ENCODE data around the gene HSD17B14. TPM values are rescaled to one million over a fixed set of nuclear protein-coding genes. Genes with fewer than 3 reads are reported as not detected.
A peak's percentile ranks its signal among the peaks of the same experiment; 100 is the strongest.

The HSD17B14 gene
- total and polyA plus RNA-seq, 9 of the 15 experiments (the other 6 are each of a cell fraction or from before 2014, with no cell fraction given) = 0.16 TPM; not detected in 8

DNA sequence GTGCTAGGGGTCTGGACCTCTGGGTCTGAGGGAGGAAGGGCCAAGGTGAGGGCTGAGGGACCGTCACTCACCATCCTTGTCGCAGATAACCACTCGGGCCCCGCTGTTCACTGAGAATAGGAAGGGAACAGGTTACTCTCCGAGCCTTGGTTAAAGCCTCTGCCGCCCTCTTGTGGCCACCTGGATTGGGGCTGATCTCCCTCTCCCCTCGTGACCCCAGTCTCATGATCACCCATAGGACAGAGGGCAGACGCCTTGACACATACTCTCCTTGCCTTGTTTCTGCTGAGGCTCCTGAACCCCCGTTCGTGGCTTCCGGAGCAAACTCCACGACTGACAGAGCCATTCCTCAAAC is 580 bp downstream of the HSD17B14 start (continued):
- TF ChIP-seq, protein P1, sequence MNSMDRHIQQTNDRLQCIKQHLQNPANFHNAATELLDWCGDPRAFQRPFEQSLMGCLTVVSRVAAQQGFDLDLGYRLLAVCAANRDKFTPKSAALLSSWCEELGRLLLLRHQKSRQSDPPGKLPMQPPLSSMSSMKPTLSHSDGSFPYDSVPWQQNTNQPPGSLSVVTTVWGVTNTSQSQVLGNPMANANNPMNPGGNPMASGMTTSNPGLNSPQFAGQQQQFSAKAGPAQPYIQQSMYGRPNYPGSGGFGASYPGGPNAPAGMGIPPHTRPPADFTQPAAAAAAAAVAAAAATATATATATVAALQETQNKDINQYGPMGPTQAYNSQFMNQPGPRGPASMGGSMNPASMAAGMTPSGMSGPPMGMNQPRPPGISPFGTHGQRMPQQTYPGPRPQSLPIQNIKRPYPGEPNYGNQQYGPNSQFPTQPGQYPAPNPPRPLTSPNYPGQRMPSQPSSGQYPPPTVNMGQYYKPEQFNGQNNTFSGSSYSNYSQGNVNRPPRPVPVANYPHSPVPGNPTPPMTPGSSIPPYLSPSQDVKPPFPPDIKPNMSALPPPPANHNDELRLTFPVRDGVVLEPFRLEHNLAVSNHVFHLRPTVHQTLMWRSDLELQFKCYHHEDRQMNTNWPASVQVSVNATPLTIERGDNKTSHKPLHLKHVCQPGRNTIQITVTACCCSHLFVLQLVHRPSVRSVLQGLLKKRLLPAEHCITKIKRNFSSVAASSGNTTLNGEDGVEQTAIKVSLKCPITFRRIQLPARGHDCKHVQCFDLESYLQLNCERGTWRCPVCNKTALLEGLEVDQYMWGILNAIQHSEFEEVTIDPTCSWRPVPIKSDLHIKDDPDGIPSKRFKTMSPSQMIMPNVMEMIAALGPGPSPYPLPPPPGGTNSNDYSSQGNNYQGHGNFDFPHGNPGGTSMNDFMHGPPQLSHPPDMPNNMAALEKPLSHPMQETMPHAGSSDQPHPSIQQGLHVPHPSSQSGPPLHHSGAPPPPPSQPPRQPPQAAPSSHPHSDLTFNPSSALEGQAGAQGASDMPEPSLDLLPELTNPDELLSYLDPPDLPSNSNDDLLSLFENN (IDR thresholded peaks at IDR 0.05; ENCODE audit: low read depth in 2 of 2, low read length in 2 of 2) = no peak
- TF ChIP-seq ZNF311 (CRISPR knock-in tag; IDR thresholded peaks at IDR 0.05) (no peak), GABPA (tag; conservative IDR thresholded peaks at IDR 0.05; ENCODE audit: low read depth) (no peak), CXXC5 (CRISPR knock-in tag; IDR thresholded peaks at IDR 0.05) (peak; percentile 64), EHMT2 (IDR thresholded peaks at IDR 0.05) (no peak), RBM14 (IDR thresholded peaks at IDR 0.05; ENCODE audit: borderline replicate concordance, insufficient read depth, low read depth, low read length) (no peak), ELF4 (CRISPR knock-in tag; IDR thresholded peaks at IDR 0.05) (no peak)
- TF ChIP-seq, protein P2, sequence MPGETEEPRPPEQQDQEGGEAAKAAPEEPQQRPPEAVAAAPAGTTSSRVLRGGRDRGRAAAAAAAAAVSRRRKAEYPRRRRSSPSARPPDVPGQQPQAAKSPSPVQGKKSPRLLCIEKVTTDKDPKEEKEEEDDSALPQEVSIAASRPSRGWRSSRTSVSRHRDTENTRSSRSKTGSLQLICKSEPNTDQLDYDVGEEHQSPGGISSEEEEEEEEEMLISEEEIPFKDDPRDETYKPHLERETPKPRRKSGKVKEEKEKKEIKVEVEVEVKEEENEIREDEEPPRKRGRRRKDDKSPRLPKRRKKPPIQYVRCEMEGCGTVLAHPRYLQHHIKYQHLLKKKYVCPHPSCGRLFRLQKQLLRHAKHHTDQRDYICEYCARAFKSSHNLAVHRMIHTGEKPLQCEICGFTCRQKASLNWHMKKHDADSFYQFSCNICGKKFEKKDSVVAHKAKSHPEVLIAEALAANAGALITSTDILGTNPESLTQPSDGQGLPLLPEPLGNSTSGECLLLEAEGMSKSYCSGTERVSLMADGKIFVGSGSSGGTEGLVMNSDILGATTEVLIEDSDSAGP (CRISPR knock-in tag; IDR thresholded peaks at IDR 0.05) = no peak
- TF ChIP-seq, protein P3, sequence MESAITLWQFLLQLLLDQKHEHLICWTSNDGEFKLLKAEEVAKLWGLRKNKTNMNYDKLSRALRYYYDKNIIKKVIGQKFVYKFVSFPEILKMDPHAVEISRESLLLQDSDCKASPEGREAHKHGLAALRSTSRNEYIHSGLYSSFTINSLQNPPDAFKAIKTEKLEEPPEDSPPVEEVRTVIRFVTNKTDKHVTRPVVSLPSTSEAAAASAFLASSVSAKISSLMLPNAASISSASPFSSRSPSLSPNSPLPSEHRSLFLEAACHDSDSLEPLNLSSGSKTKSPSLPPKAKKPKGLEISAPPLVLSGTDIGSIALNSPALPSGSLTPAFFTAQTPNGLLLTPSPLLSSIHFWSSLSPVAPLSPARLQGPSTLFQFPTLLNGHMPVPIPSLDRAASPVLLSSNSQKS (CRISPR knock-in tag; IDR thresholded peaks at IDR 0.05) = no peak
- TF ChIP-seq, protein P4, sequence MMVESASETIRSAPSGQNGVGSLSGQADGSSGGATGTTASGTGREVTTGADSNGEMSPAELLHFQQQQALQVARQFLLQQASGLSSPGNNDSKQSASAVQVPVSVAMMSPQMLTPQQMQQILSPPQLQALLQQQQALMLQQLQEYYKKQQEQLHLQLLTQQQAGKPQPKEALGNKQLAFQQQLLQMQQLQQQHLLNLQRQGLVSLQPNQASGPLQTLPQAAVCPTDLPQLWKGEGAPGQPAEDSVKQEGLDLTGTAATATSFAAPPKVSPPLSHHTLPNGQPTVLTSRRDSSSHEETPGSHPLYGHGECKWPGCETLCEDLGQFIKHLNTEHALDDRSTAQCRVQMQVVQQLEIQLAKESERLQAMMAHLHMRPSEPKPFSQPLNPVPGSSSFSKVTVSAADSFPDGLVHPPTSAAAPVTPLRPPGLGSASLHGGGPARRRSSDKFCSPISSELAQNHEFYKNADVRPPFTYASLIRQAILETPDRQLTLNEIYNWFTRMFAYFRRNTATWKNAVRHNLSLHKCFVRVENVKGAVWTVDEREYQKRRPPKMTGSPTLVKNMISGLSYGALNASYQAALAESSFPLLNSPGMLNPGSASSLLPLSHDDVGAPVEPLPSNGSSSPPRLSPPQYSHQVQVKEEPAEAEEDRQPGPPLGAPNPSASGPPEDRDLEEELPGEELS (CRISPR knock-in tag; IDR thresholded peaks at IDR 0.05; ENCODE audit: borderline replicate concordance) = no peak
- TF ChIP-seq, protein P5, sequence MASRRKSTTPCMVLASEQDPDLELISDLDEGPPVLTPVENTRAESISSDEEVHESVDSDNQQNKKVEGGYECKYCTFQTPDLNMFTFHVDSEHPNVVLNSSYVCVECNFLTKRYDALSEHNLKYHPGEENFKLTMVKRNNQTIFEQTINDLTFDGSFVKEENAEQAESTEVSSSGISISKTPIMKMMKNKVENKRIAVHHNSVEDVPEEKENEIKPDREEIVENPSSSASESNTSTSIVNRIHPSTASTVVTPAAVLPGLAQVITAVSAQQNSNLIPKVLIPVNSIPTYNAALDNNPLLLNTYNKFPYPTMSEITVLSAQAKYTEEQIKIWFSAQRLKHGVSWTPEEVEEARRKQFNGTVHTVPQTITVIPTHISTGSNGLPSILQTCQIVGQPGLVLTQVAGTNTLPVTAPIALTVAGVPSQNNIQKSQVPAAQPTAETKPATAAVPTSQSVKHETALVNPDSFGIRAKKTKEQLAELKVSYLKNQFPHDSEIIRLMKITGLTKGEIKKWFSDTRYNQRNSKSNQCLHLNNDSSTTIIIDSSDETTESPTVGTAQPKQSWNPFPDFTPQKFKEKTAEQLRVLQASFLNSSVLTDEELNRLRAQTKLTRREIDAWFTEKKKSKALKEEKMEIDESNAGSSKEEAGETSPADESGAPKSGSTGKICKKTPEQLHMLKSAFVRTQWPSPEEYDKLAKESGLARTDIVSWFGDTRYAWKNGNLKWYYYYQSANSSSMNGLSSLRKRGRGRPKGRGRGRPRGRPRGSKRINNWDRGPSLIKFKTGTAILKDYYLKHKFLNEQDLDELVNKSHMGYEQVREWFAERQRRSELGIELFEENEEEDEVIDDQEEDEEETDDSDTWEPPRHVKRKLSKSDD (conservative IDR thresholded peaks at IDR 0.05; ENCODE audit: low read length) = no peak; the same call in 1 of the 2 replicates
- TF ChIP-seq, protein P6, sequence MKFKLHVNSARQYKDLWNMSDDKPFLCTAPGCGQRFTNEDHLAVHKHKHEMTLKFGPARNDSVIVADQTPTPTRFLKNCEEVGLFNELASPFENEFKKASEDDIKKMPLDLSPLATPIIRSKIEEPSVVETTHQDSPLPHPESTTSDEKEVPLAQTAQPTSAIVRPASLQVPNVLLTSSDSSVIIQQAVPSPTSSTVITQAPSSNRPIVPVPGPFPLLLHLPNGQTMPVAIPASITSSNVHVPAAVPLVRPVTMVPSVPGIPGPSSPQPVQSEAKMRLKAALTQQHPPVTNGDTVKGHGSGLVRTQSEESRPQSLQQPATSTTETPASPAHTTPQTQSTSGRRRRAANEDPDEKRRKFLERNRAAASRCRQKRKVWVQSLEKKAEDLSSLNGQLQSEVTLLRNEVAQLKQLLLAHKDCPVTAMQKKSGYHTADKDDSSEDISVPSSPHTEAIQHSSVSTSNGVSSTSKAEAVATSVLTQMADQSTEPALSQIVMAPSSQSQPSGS (CRISPR knock-in tag; IDR thresholded peaks at IDR 0.05) = no peak
- TF ChIP-seq, protein P7, sequence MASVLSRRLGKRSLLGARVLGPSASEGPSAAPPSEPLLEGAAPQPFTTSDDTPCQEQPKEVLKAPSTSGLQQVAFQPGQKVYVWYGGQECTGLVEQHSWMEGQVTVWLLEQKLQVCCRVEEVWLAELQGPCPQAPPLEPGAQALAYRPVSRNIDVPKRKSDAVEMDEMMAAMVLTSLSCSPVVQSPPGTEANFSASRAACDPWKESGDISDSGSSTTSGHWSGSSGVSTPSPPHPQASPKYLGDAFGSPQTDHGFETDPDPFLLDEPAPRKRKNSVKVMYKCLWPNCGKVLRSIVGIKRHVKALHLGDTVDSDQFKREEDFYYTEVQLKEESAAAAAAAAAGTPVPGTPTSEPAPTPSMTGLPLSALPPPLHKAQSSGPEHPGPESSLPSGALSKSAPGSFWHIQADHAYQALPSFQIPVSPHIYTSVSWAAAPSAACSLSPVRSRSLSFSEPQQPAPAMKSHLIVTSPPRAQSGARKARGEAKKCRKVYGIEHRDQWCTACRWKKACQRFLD (CRISPR knock-in tag; IDR thresholded peaks at IDR 0.05) = no peak; the same call in 1 of the 2 replicates

Data from K562 (cell line).